NT2/D1 (cell line): Measurements from ENCODE around the gene DUS2.

Experiments used
- DNase-seq: peaks from one replicate; pipeline ENCODE4 v3.0.0-alpha.2; 2011; ENCODE audit warnings: low read depth, low spot score
- H3K27me3 ChIP-seq: 2 replicates; pipeline ENCODE4 v1.6.0; 2011; ENCODE audit warnings: mild to moderate bottlenecking; ENCODE audit not compliant: insufficient read length, insufficient read depth
- H3K36me3 ChIP-seq: 2 replicates; pipeline ENCODE4 v1.6.1; 2011; ENCODE audit warnings: mild to moderate bottlenecking, low read length, mixed read lengths; ENCODE audit not compliant: insufficient read depth, insufficient read length
- H3K4me1 ChIP-seq: 2 replicates; pipeline ENCODE4 v1.5.1; 2011; ENCODE audit not compliant: insufficient read depth, insufficient read length
- H3K4me3 ChIP-seq: 2 replicates; pipeline ENCODE4 v1.5.1; 2011; ENCODE audit warnings: low read depth; ENCODE audit not compliant: insufficient read length
- H3K9ac ChIP-seq: 2 replicates; pipeline ENCODE4 v1.6.0; 2011; ENCODE audit warnings: low read depth; ENCODE audit not compliant: insufficient read length
- H3K9me3 ChIP-seq: 2 replicates; pipeline ENCODE4 v1.5.1; 2011; ENCODE audit warnings: mild to moderate bottlenecking, low read length; ENCODE audit not compliant: insufficient read depth
- SUZ12 ChIP-seq: IDR thresholded peaks from 2 replicates; pipeline ENCODE4 v1.6.1; 2011; ENCODE audit not compliant: insufficient read length, insufficient read depth; ENCODE audit errors: extremely low read depth
- YY1 ChIP-seq: IDR thresholded peaks from 2 replicates; pipeline ENCODE4 v1.6.1; 2011; ENCODE audit not compliant: insufficient read length, insufficient read depth
- ZNF274 ChIP-seq: IDR thresholded peaks from 2 replicates; pipeline ENCODE4 v1.6.1; 2011; ENCODE audit warnings: mild to moderate bottlenecking, low read depth, low read length

The DUS2 gene

GRCh38 chr16:68069511-68070248 is 46.6 kb downstream of the DUS2 start:
- Histone ChIP-seq H3K9ac (no peak overlapping the region), H3K36me3 (peaks cover 71% of the 10 kb centered on the region), H3K4me1 (peaks cover 3% of the 10 kb centered on the region), H3K9me3 (no peaks in the 10 kb centered on the region), H3K27me3 (no peaks in the 10 kb centered on the region), H3K4me3 (no peak overlapping the region)
- TF ChIP-seq YY1 (no peak), ZNF274 (no peak), SUZ12 (no peak)
- DNase-seq, result no peak

GRCh38 chr16:68070249-68070730 is 47.2 kb downstream of the DUS2 start:
- H3K36me3 ChIP-seq, result peaks cover 77% of the 10 kb centered on the region
- H3K4me3 ChIP-seq, result no peak overlapping the region

GRCh38 chr16:68070806-68071517 is 47.9 kb downstream of the DUS2 start:
- no peak for TF ChIP-seq SUZ12
- no peak for TF ChIP-seq ZNF274
- no peak for TF ChIP-seq YY1
- Histone ChIP-seq H3K4me3 (no peak overlapping the region), H3K36me3 (peaks cover 84% of the 10 kb centered on the region), H3K4me1 (no peaks in the 10 kb centered on the region), H3K9ac (no peak overlapping the region), H3K27me3 (no peaks in the 10 kb centered on the region), H3K9me3 (no peaks in the 10 kb centered on the region)
- no peak for DNase-seq

More at GRCh38 chr16:68070249-68070730, 47.2 kb downstream of the DUS2 start:
- no peak for DNase-seq
- Histone ChIP-seq H3K4me1 (no peaks in the 10 kb centered on the region), H3K27me3 (no peaks in the 10 kb centered on the region), H3K9me3 (no peaks in the 10 kb centered on the region), H3K9ac (no peak overlapping the region)
- TF ChIP-seq SUZ12 (no peak), YY1 (no peak)

- TF ChIP-seq ZNF274 (no peak), SUZ12 (no peak), YY1 (no peak)
- Histone ChIP-seq H3K27me3 (no peaks in the 10 kb centered on the region), H3K4me1 (no peaks in the 10 kb centered on the region), H3K9ac (no peak overlapping the region), H3K36me3 (peaks cover 84% of the 10 kb centered on the region), H3K9me3 (no peaks in the 10 kb centered on the region), H3K4me3 (no peak overlapping the region)
- DNase-seq, result no peak
Measured at GRCh38 chr16:68071518-68071901, 48.4 kb downstream of the DUS2 start.

- Histone ChIP-seq H3K27me3 (no peaks in the 10 kb centered on the region), H3K4me3 (no peak overlapping the region), H3K36me3 (peaks cover 84% of the 10 kb centered on the region), H3K9ac (no peak overlapping the region), H3K9me3 (no peaks in the 10 kb centered on the region), H3K4me1 (no peaks in the 10 kb centered on the region)
- no peak for TF ChIP-seq SUZ12
- TF ChIP-seq YY1, result no peak
- TF ChIP-seq ZNF274, result no peak
- DNase-seq, result no peak
Measured at GRCh38 chr16:68072038-68072695, 49.1 kb downstream of the DUS2 start.

- H3K36me3 ChIP-seq, result peaks cover 92% of the 10 kb centered on the region
- H3K9me3 ChIP-seq, result no peaks in the 10 kb centered on the region
- H3K4me1 ChIP-seq, result no peaks in the 10 kb centered on the region
- H3K4me3 ChIP-seq, result no peak overlapping the region
- TF ChIP-seq SUZ12 (no peak), ZNF274 (no peak), YY1 (no peak)
- DNase-seq, result no peak
- no peak overlapping the region for H3K9ac ChIP-seq
- no peaks in the 10 kb centered on the region for H3K27me3 ChIP-seq
Measured at GRCh38 chr16:68073902-68074760, 51.0 kb downstream of the DUS2 start.
